HL-60 (cell line): Measurements from ENCODE around the gene CLN6.

Source experiments
- DNase-seq, 2 experiments: peaks; one replicate each; pipeline ENCODE4 v3.0.0-alpha.2; 2010 to 2020; ENCODE audit warnings: low read depth in 1 of 2, low spot score in 1 of 2
- H3K27ac ChIP-seq: fragments of 250-450 bp; sonication (Bioruptor Pico); replicated peaks from 2 replicates; pipeline ENCODE4 v1.5.1; 2020; ENCODE audit warnings: mild to moderate bottlenecking, moderate library complexity
- H3K27me3 ChIP-seq: fragments of 250-450 bp; sonication (Bioruptor Pico); 2 replicates; pipeline ENCODE4 v1.5.1; 2021; ENCODE audit warnings: mild to moderate bottlenecking, moderate library complexity; ENCODE audit not compliant: insufficient read depth, poor library complexity, severe bottlenecking
- H3K4me3 ChIP-seq: replicated peaks from 2 replicates; pipeline ENCODE4 v1.5.1; 2011; ENCODE audit warnings: mild to moderate bottlenecking, control low read depth, low read length; ENCODE audit not compliant: insufficient read depth
- GABPA ChIP-seq: IDR thresholded peaks from 2 replicates; pipeline ENCODE4 v1.6.1; 2012; ENCODE audit warnings: low read depth
- POLR2AphosphoS5 ChIP-seq: IDR thresholded peaks from 2 replicates; pipeline ENCODE4 v1.6.1; 2012; ENCODE audit warnings: low read depth
- SPI1 ChIP-seq: IDR thresholded peaks from 2 replicates; pipeline ENCODE4 v1.6.1; 2012; ENCODE audit warnings: low read depth, mild to moderate bottlenecking, borderline replicate concordance
- TF ChIP-seq, protein P1 (sequence below): IDR thresholded peaks from one replicate; pipeline ENCODE4 v1.5.1; 2011; ENCODE audit warnings: low read length, control low read depth, inconsistent platforms; ENCODE audit not compliant: insufficient read depth
- TF ChIP-seq, protein P2 (sequence below): IDR thresholded peaks from 2 replicates; pipeline ENCODE4 v1.6.1; 2012; ENCODE audit warnings: low read depth; ENCODE audit not compliant: insufficient replicate concordance

Gene CLN6

DNA sequence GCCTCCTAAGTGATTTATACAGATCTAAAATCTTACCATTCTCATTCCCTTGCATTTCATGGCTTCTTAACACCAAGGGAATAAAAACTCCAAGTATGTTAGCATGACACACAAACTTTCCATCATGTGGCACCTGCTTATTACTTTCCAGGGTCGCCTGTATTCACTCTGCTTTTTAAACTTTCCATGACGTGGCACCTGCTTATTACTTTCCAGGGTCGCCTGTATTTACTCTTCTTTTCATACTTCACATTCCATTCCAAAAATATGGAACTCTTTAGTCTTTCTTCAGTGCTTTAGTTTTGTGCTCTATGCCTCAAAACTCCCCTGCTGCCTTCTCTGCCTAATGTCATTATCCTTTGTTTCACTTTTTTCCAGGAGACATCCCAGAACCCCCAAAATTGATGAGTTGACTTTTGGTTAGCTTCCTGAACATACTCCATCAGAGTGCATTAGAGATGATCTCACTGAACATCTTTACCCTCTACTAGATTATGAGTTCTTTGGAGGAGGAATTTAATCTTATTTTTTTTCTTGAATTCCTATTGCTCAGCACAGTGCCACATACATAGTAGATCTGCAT lies 71.4 kb downstream of the CLN6 start:
- no peak overlapping the region for H3K27ac ChIP-seq
- no peaks in the 10 kb centered on the region for H3K27me3 ChIP-seq
- DNase-seq: no peak
- no peak overlapping the region for H3K4me3 ChIP-seq
- no peak for TF ChIP-seq GABPA

DNA sequence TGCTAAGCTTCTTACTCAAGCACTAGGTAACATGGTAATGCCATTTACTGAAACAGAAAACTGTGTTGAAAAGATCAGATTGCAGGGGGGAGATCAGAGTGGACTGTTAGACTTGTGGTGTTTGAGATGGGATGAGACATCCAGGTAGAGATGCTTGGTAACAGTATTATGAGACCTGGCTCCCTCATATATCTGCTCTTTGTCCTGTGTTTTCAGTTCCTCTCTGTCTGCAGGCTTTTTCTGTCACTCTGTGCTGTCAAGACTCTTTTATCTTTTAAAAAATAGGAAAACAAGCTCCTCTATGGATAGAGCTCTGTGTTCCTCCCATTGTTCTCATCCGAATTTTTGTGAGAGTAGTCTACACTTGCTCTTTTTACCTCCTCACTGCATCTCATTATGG lies 72.5 kb downstream of the CLN6 start:
- no peak overlapping the region for H3K4me3 ChIP-seq
- DNase-seq: no peak
- TF ChIP-seq, protein P1, sequence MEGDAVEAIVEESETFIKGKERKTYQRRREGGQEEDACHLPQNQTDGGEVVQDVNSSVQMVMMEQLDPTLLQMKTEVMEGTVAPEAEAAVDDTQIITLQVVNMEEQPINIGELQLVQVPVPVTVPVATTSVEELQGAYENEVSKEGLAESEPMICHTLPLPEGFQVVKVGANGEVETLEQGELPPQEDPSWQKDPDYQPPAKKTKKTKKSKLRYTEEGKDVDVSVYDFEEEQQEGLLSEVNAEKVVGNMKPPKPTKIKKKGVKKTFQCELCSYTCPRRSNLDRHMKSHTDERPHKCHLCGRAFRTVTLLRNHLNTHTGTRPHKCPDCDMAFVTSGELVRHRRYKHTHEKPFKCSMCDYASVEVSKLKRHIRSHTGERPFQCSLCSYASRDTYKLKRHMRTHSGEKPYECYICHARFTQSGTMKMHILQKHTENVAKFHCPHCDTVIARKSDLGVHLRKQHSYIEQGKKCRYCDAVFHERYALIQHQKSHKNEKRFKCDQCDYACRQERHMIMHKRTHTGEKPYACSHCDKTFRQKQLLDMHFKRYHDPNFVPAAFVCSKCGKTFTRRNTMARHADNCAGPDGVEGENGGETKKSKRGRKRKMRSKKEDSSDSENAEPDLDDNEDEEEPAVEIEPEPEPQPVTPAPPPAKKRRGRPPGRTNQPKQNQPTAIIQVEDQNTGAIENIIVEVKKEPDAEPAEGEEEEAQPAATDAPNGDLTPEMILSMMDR: no peak
- TF ChIP-seq GABPA: no peak
- no peak for TF ChIP-seq POLR2AphosphoS5
- no peak for TF ChIP-seq SPI1
- TF ChIP-seq, protein P2, sequence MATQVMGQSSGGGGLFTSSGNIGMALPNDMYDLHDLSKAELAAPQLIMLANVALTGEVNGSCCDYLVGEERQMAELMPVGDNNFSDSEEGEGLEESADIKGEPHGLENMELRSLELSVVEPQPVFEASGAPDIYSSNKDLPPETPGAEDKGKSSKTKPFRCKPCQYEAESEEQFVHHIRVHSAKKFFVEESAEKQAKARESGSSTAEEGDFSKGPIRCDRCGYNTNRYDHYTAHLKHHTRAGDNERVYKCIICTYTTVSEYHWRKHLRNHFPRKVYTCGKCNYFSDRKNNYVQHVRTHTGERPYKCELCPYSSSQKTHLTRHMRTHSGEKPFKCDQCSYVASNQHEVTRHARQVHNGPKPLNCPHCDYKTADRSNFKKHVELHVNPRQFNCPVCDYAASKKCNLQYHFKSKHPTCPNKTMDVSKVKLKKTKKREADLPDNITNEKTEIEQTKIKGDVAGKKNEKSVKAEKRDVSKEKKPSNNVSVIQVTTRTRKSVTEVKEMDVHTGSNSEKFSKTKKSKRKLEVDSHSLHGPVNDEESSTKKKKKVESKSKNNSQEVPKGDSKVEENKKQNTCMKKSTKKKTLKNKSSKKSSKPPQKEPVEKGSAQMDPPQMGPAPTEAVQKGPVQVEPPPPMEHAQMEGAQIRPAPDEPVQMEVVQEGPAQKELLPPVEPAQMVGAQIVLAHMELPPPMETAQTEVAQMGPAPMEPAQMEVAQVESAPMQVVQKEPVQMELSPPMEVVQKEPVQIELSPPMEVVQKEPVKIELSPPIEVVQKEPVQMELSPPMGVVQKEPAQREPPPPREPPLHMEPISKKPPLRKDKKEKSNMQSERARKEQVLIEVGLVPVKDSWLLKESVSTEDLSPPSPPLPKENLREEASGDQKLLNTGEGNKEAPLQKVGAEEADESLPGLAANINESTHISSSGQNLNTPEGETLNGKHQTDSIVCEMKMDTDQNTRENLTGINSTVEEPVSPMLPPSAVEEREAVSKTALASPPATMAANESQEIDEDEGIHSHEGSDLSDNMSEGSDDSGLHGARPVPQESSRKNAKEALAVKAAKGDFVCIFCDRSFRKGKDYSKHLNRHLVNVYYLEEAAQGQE: no peak
- H3K27ac ChIP-seq: no peak overlapping the region
- H3K27me3 ChIP-seq: no peaks in the 10 kb centered on the region
